ENCODE results near the gene DLGAP4. TPM values are rescaled to one million over a fixed set of nuclear protein-coding genes. Genes with fewer than 3 reads are reported as not detected.

DLGAP4 gene
- total RNA-seq, 1 donor from 2014 or later: 61.2 TPM

- no peak overlapping the region for H3K27ac ChIP-seq
- ATAC-seq (no peak), DNase-seq (no peak)
Observed at GRCh38 chr20:36525620-36526365, 219.7 kb downstream of the DLGAP4 start.

GRCh38 chr20:36526521-36527011 is 220.4 kb downstream of the DLGAP4 start:
- peaks cover 63% of the 10 kb centered on the region for H3K36me3 ChIP-seq
- H3K4me3 ChIP-seq: no peak overlapping the region
- H3K4me1 ChIP-seq: no peaks in the 10 kb centered on the region
- H3K27ac ChIP-seq: no peak overlapping the region
- intact Hi-C loops (cut with DNase I): no loop called here
- H3K27me3 ChIP-seq: no peaks in the 10 kb centered on the region
- no peak for TF ChIP-seq CTCF (IDR thresholded peaks at IDR 0.05)
- no peak for DNase-seq
- no peak for ATAC-seq
- H3K9me3 ChIP-seq: no peaks in the 10 kb centered on the region

More at GRCh38 chr20:36525620-36526365, 219.7 kb downstream of the DLGAP4 start:
- H3K36me3 ChIP-seq: peaks cover 71% of the 10 kb centered on the region
- intact Hi-C loops (cut with DNase I): no loop called here
- no peaks in the 10 kb centered on the region for H3K9me3 ChIP-seq
- no peak overlapping the region for H3K4me3 ChIP-seq
- H3K4me1 ChIP-seq: no peaks in the 10 kb centered on the region
- TF ChIP-seq CTCF (IDR thresholded peaks at IDR 0.05): no peak
- H3K27me3 ChIP-seq: no peaks in the 10 kb centered on the region

GRCh38 chr20:36527331-36528125 is 221.4 kb downstream of the DLGAP4 start:
- Histone ChIP-seq H3K27me3 (no peaks in the 10 kb centered on the region), H3K36me3 (peaks cover 54% of the 10 kb centered on the region), H3K4me3 (no peak overlapping the region), H3K27ac (no peak overlapping the region), H3K9me3 (no peaks in the 10 kb centered on the region), H3K4me1 (no peaks in the 10 kb centered on the region)
- no peak for TF ChIP-seq CTCF (IDR thresholded peaks at IDR 0.05)
- DNase-seq (no peak), ATAC-seq (no peak)
- intact Hi-C loops (cut with DNase I): no loop called here

- ATAC-seq: no peak
- Histone ChIP-seq H3K27ac (no peak overlapping the region), H3K27me3 (no peaks in the 10 kb centered on the region), H3K36me3 (peaks cover 54% of the 10 kb centered on the region), H3K9me3 (no peaks in the 10 kb centered on the region), H3K4me3 (no peak overlapping the region), H3K4me1 (no peaks in the 10 kb centered on the region)
- no peak for TF ChIP-seq CTCF (IDR thresholded peaks at IDR 0.05)
- DNase-seq: no peak
- intact Hi-C loops (cut with DNase I): no loop called here
Observed at GRCh38 chr20:36528176-36528874, 222.2 kb downstream of the DLGAP4 start.

GRCh38 chr20:36528875-36529417 is 222.8 kb downstream of the DLGAP4 start:
- Histone ChIP-seq H3K4me3 (no peak overlapping the region), H3K4me1 (no peaks in the 10 kb centered on the region), H3K27me3 (no peaks in the 10 kb centered on the region), H3K36me3 (peaks cover 50% of the 10 kb centered on the region), H3K9me3 (no peaks in the 10 kb centered on the region), H3K27ac (no peak overlapping the region)
- no peak for ATAC-seq
- no peak for TF ChIP-seq CTCF (IDR thresholded peaks at IDR 0.05)
- no peak for DNase-seq
- intact Hi-C loops (cut with DNase I): no loop called here

Data from upper lobe of right lung (tissue), 1 donor.